Stimulated activated naive CD4-positive, alpha-beta T cell treated with Interleukin-2 at 50 U/mL for 16 hours (primary cell): ENCODE results near the gene EMB.
"Not testable (repeated sequence)": the region's sequence is repeated elsewhere in the genome, so short reads cannot be mapped to it uniquely, and the experiment has no call there.

Experiments
- DNase-seq: peaks from one replicate; lab custom pipeline; 2025; lab: John Stamatoyannopoulos, UW

The EMB gene

GRCh38 chr5:50440651-50441492 lies at the start of gene EMB:
Gene EMB (minus strand): TSS chr5:50441288. CDS start chr5:50441151, 137 bp downstream.
- peak; percentile 81 for DNase-seq

GRCh38 chr5:50489491-50489890 lies 48.4 kb upstream of the EMB start:
- DNase-seq: not testable (repeated sequence)

GRCh38 chr5:50478790-50479189 lies 37.7 kb upstream of the EMB start:
- not testable (repeated sequence) for DNase-seq

GRCh38 chr5:50476549-50476948 lies 35.5 kb upstream of the EMB start:
- DNase-seq: no peak

GRCh38 chr5:50465015-50465414 lies 23.9 kb upstream of the EMB start:
- DNase-seq: not testable (repeated sequence)

GRCh38 chr5:50463726-50464125 lies 22.6 kb upstream of the EMB start:
- no peak for DNase-seq

GRCh38 chr5:50463047-50463446 lies 22.0 kb upstream of the EMB start:
- DNase-seq: no peak

- DNase-seq: not testable (repeated sequence)
These were observed 21.5 kb upstream of the EMB start for GRCh38 chr5:50462579-50462978.

GRCh38 chr5:50458372-50458771 lies 17.3 kb upstream of the EMB start:
- not testable (repeated sequence) for DNase-seq

GRCh38 chr5:50449241-50449640 lies 8.2 kb upstream of the EMB start:
- not testable (repeated sequence) for DNase-seq

- DNase-seq: no peak
These were observed 6.9 kb upstream of the EMB start for GRCh38 chr5:50447941-50448340.

GRCh38 chr5:50447228-50447627 lies 6.1 kb upstream of the EMB start:
- no peak for DNase-seq

GRCh38 chr5:50445296-50445949 lies 4.3 kb upstream of the EMB start:
- no peak for DNase-seq

- not testable (repeated sequence) for DNase-seq
These were observed 1.8 kb upstream of the EMB start for GRCh38 chr5:50442559-50443539.

- DNase-seq: no peak
These were observed 436 bp upstream of the EMB start for GRCh38 chr5:50441493-50441955.

- DNase-seq: no peak
These were observed 1.9 kb downstream of the EMB start for GRCh38 chr5:50439221-50439620.

- DNase-seq: not testable (repeated sequence)
These were observed 3.0 kb downstream of the EMB start for GRCh38 chr5:50438060-50438459.

GRCh38 chr5:50435168-50435567 lies 5.9 kb downstream of the EMB start:
- no peak for DNase-seq

GRCh38 chr5:50431133-50431904 lies 9.8 kb downstream of the EMB start:
- not testable (repeated sequence) for DNase-seq

- DNase-seq: not testable (repeated sequence)
These were observed 17.8 kb downstream of the EMB start for GRCh38 chr5:50423100-50423799.
